Psoas muscle (tissue), 8 donors: Measurements from ENCODE around the gene CLEC19A. TPM values are rescaled to one million over a fixed set of nuclear protein-coding genes. Genes with fewer than 3 reads are reported as not detected.

Experiments
- ATAC-seq, 4 donors: fragments of 200-7000 bp; cut with Tn5 transposase; one replicate each; pipeline ENCODE4 v1.9.1; 2020; ENCODE audit warnings: moderate library complexity in 3 of 4, mild to moderate bottlenecking in 2 of 4
- DNase-seq, 2 donors: peaks; one replicate each; pipeline ENCODE4 v3.0.0-alpha.2; 2020
- H3K27ac ChIP-seq: fragments of 200-600 bp; one replicate; pipeline ENCODE4 v1.8.0; 2022
- H3K27me3 ChIP-seq, 3 donors: fragments of 200-600 bp in 1 of 3; one replicate each; pipeline versions ENCODE4 v1.6.1 to v1.8.0; 2013 to 2022; ENCODE audit warnings: low read length in 2 of 3, mild to moderate bottlenecking in 2 of 3, moderate library complexity in 1 of 3; ENCODE audit not compliant: insufficient read depth in 3 of 3
- H3K36me3 ChIP-seq, 2 donors: fragments of 200-600 bp in 1 of 2; one replicate each; pipeline versions ENCODE4 v1.6.1 to v1.8.0; 2013 to 2022; ENCODE audit warnings: low read depth in 1 of 2, mild to moderate bottlenecking in 1 of 2, moderate library complexity in 1 of 2; ENCODE audit not compliant: insufficient read depth in 1 of 2
- H3K4me1 ChIP-seq: fragments of 200-600 bp; one replicate; pipeline ENCODE4 v1.8.0; 2022
- H3K4me3 ChIP-seq: fragments of 200-600 bp; one replicate; pipeline ENCODE4 v1.8.0; 2022; ENCODE audit warnings: mild to moderate bottlenecking
- H3K9me3 ChIP-seq: fragments of 200-600 bp; one replicate; pipeline ENCODE4 v1.8.0; 2022
- CTCF ChIP-seq: fragments of 200-600 bp; IDR thresholded peaks from one replicate; pipeline ENCODE4 v1.8.0; 2022; ENCODE audit warnings: antibody characterized with exemption
- WGBS, 3 donors: extraction: QIAGEN DNeasy Blood & Tissue Kit; methylation state at CpG; one replicate each; pipeline versions ENCODE4 v1.1.6 to v1.1.7; 2013; 5-methylcytosine and 5-hydroxymethylcytosine counted together
- intact Hi-C, 2 donors: fragments of 100-400 bp; cut with DNase I; formaldehyde crosslinking; loops; one replicate each; pipeline versions ENCODE4 v1.11.0 to v1.14.2; 2022
- polyA plus RNA-seq, 3 donors: library from polyadenylated mRNA; stranded (reverse); fragments of 200-250 nt; gene quantifications; one replicate each; pipeline ENCODE4 v1.2.3, GENCODE V29; 2013
- total RNA-seq, 4 donors: library from RNA; stranded (reverse); fragmentation: NEBNext Ultra II Directional in 2 of 4; extraction: Animal tissue kit (Norgen Biotek cat#: 25700) in 2 of 4; gene quantifications; one replicate each; pipeline versions ENCODE4 v1.2.1 to v1.2.4, GENCODE V29; 2021 to 2023
- donor health status: healthy with polysubstance abuse.
- donor health status: DM: no; HTN: no; CAD: no; lungs with moderate emphysema.
- donor health status: Bipolar disorder and iron deficiency.
- donor health status: healthy.
- donor health status: DM: yes; HTN: yes; CAD: no.
- donor health status: DM: no; HTN: no; CAD: no.
- donor health status: DM: no; HTN: no; CAD: no.
- donor health status: DM: yes; HTN: yes; CAD: no.

The CLEC19A gene
- total and polyA plus RNA-seq, 7 donors: not detected

GRCh38 chr16:19328364-19328763 is 42.8 kb downstream of the CLEC19A start:
- intact Hi-C loops: no loop called here
- no peak overlapping the region for H3K27ac ChIP-seq
- H3K9me3 ChIP-seq: peaks cover 4% of the 10 kb centered on the region
- no peaks in the 10 kb centered on the region for H3K27me3 ChIP-seq
- no peak for TF ChIP-seq CTCF
- 96 to 97% (median 97%) methylated on average over 1 of the region's 1 CpG for WGBS, 3 donors
- DNase-seq (no peak), ATAC-seq (no peak)
- H3K4me1 ChIP-seq: no peaks in the 10 kb centered on the region
- no peak overlapping the region for H3K4me3 ChIP-seq
- H3K36me3 ChIP-seq: no peaks in the 10 kb centered on the region

DNA sequence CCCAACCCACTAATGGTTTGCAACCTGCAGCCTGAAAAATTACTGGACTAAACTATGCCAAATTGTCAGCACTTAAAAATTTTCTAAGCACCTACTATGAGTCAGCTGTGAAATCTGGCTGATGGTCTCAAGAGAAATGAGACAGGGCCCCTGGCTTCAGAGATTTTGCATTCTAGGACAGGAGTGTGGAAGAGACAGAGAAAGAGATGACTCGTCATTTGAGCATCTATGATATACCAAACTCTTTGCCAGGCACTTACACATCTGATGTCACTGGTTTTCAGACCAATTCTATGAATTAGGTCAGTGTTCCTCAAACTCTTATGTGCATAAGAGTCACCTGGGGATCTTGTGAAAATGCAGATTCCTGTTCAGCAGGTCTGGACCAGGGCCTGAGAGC is 44.4 kb downstream of the CLEC19A start:
- TF ChIP-seq CTCF: no peak
- ATAC-seq: no peak
- Histone ChIP-seq H3K4me3 (no peak overlapping the region), H3K27me3 (no peaks in the 10 kb centered on the region), H3K4me1 (no peaks in the 10 kb centered on the region), H3K9me3 (peaks cover 4% of the 10 kb centered on the region), H3K36me3 (no peaks in the 10 kb centered on the region), H3K27ac (no peak overlapping the region)
- intact Hi-C loops: loop anchor here in 1 of 2 donors (10.0 kb wide), 1 partner anchor 135 kb away; no protein-coding TSS in a partner anchor
- 86 to 97% (median 94%) methylated on average over 1 of the region's 1 CpG for WGBS, 3 donors
- DNase-seq: no peak

DNA sequence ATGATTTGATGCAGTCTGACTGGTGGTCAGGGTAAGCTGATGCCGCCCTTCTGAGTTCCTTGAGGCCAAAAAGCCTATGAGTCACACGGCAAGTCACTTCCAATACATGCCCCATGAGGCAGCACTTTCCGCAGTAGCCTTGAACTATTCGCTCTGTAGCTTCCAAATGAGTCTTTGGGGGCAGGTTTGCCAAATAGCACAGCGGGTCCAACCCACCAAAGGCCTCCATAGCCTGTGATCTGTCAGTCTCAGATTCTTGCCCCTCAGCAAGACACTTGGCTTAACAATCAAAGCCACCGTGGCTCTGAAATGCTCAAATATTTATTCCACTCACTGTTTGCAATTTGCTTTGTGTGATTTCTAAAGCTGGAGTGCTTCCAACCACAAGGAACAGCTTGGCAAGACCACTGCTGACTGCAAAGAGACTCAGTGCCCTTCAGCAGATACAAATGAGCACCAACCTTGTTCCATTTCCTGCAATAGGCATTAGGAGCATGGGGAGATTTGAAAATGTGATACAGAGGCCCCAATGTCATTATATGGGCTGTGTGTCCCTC is 45.4 kb downstream of the CLEC19A start:
- no peak for TF ChIP-seq CTCF
- H3K36me3 ChIP-seq: no peaks in the 10 kb centered on the region
- no peak for DNase-seq
- no peaks in the 10 kb centered on the region for H3K27me3 ChIP-seq
- no peaks in the 10 kb centered on the region for H3K4me1 ChIP-seq
- intact Hi-C loops: loop anchor here in 1 of 2 donors (10.0 kb wide), 1 partner anchor 136 kb away; no protein-coding TSS in a partner anchor
- H3K4me3 ChIP-seq: no peak overlapping the region
- no peak overlapping the region for H3K27ac ChIP-seq
- peaks cover 4% of the 10 kb centered on the region for H3K9me3 ChIP-seq
- 31 to 35% (median 33%) methylated on average over 6 of the region's 6 CpGs for WGBS, 3 donors
- ATAC-seq: no peak

DNA sequence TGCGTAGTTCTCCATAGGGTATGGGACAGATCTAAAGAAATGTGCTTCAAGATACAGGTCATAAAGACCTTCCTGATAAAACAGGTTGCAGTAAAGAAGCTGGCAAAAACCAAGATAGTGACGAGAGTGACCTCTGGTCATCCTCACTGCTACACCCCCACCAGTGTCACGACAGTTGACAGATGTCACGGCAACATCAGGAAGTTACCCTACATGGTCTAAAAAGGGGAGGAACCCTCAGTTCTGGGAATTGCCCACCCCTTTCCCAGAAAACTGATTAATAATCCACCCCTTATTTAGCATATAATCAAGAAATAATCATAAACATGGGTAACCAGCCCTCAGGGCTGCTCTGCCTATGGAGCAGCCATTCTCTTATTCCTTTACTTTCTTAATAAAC is 46.3 kb downstream of the CLEC19A start:
- Histone ChIP-seq H3K27ac (no peak overlapping the region), H3K27me3 (no peaks in the 10 kb centered on the region), H3K9me3 (peaks cover 4% of the 10 kb centered on the region), H3K4me3 (no peak overlapping the region), H3K4me1 (no peaks in the 10 kb centered on the region), H3K36me3 (no peaks in the 10 kb centered on the region)
- ATAC-seq (no peak), DNase-seq (no peak)
- TF ChIP-seq CTCF: no peak
- 70 to 76% (median 72%) methylated on average over 4 of the region's 4 CpGs for WGBS, 3 donors
- intact Hi-C loops: loop anchor here in 1 of 2 donors (10.0 kb wide), 1 partner anchor 137 kb away; no protein-coding TSS in a partner anchor

DNA sequence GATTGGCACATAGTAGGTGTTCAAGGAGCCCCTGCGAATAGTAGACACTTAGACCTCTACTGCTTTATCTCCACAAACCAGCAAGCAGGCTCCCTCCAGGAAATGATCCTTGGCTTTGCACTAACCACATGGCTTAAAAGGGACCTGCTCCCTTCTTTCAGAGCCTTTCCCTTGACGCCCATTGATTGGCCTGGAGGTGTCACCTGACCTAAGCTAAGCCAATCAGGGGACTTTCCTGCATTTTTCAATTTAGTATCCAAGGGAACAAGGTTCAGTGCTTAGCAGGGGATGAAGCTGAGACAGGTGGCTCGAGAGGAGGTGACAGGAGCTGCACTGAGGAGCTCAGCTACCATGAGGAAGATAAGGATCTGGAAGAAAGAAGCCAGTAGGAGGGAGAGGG is 52.8 kb downstream of the CLEC19A start:
- Histone ChIP-seq H3K27me3 (peaks cover 0 to 2% (median 0%) of the 10 kb centered on the region in 3 donors), H3K4me1 (no peaks in the 10 kb centered on the region), H3K9me3 (no peaks in the 10 kb centered on the region), H3K4me3 (no peak overlapping the region), H3K27ac (no peak overlapping the region), H3K36me3 (no peaks in the 10 kb centered on the region)
- TF ChIP-seq CTCF: no peak
- ATAC-seq (no peak), DNase-seq (no peak)
- intact Hi-C loops: loop anchor here in 1 of 2 donors (10.0 kb wide), 1 partner anchor 144 kb away; no protein-coding TSS in a partner anchor
- WGBS, 3 donors: 59 to 71% (median 71%) methylated on average over 3 of the region's 3 CpGs
